K562 (cell line): ENCODE data around the gene PCSK6. TPM values are rescaled to one million over a fixed set of nuclear protein-coding genes. Genes with fewer than 3 reads are reported as not detected.

ENCODE experiments used
- ATAC-seq: fragments of 200-7000 bp; cut with Tn5 transposase; 3 replicates; pipeline ENCODE4 v1.9.1; 2020; ENCODE audit warnings: moderate library complexity
- BruUV-seq: library from RNA; stranded (reverse); fragments of 400-500 nt; replicated peaks from 2 replicates; lab custom pipeline; 2021; lab: Mats Ljungman, UMichigan
- CTCF ChIA-PET: fragments of 300-600 bp; formaldehyde crosslinking; extraction: SDS; loops from one replicate; lab custom pipeline; 2021; ENCODE audit warnings: low intra/inter-chr PET ratio; lab: Yijun Ruan, JAX
- POLR2A ChIA-PET: fragments of 300-600, 350-650 bp; sonication (Branson Sonifier 250); formaldehyde crosslinking; extraction: SDS; loops from one replicate; lab custom pipeline; 2021; ENCODE audit warnings: antibody characterized with exemption, inconsistent platforms; lab: Yijun Ruan, JAX
- DNase-seq, 4 experiments: peaks; one replicate each; pipeline versions ENCODE4 v3.0.0 to v3.0.0-alpha.2; 2011 to 2018; ENCODE audit warnings: low spot score in 3 of 4, mixed read lengths in 3 of 4; ENCODE audit errors: extremely low read depth in 1 of 4
- FAIRE-seq: peaks from 2 replicates; lab custom pipeline; 2011; peaks lifted over from hg19 to GRCh38; lab: Jason Lieb, UNC
- H2AFZ ChIP-seq: 2 replicates; pipeline ENCODE4 v1.6.0; 2011; ENCODE audit warnings: low read depth, low read length, control low read depth, inconsistent platforms
- H3K27ac ChIP-seq: fragments of 200-600 bp; 3 replicates; pipeline ENCODE4 v1.8.0; 2011; ENCODE audit warnings: low read depth, mild to moderate bottlenecking, control low read depth, inconsistent platforms, low read length, moderate library complexity, mixed read lengths; ENCODE audit errors: extremely low read depth
- H3K27me3 ChIP-seq, 2 experiments: fragments of 300-600 bp in 1 of 2; 2 replicates in 1 of 2; 3 replicates in 1 of 2; pipeline versions ENCODE4 v1.6.0 to v1.8.0; 2011; ENCODE audit warnings: inconsistent platforms in 2 of 2, low read length in 2 of 2, mild to moderate bottlenecking in 1 of 2, mixed read lengths in 1 of 2, moderate library complexity in 1 of 2; ENCODE audit not compliant: control insufficient read depth in 2 of 2, insufficient read depth in 2 of 2
- H3K36me3 ChIP-seq: fragments of 300-600 bp; 3 replicates; pipeline ENCODE4 v1.8.0; 2011; ENCODE audit warnings: mild to moderate bottlenecking, low read length, inconsistent platforms; ENCODE audit not compliant: control insufficient read depth, insufficient read depth
- H3K4me1 ChIP-seq, 2 experiments: fragments of 200-600 bp in 1 of 2; replicated peaks in 1 of 2; 2 replicates in 1 of 2; 3 replicates in 1 of 2; pipeline versions ENCODE4 v1.5.1 to v1.8.0; 2011; ENCODE audit warnings: inconsistent platforms in 2 of 2, low read length in 2 of 2, mild to moderate bottlenecking in 1 of 2, mixed read lengths in 1 of 2, moderate library complexity in 1 of 2; ENCODE audit not compliant: control insufficient read depth in 2 of 2, insufficient read depth in 2 of 2
- H3K4me2 ChIP-seq: 2 replicates; pipeline ENCODE4 v1.6.1; 2011; ENCODE audit warnings: low read length, control low read depth, inconsistent platforms, mixed read lengths; ENCODE audit not compliant: insufficient read depth
- H3K4me3 ChIP-seq: fragments of 200-600 bp; sonication (generic), shearing (Covaris generic); 2 replicates; pipeline ENCODE4 v1.5.1; 2016; ENCODE audit warnings: control low read depth, inconsistent platforms
- H3K79me2 ChIP-seq: fragments of 200-600 bp; 3 replicates; pipeline ENCODE4 v1.8.0; 2011; ENCODE audit warnings: low read length, inconsistent platforms; ENCODE audit not compliant: control insufficient read depth, insufficient read depth
- H3K9ac ChIP-seq, 2 experiments: 2 replicates each; pipeline versions ENCODE4 v1.6.0 to v1.6.1; 2011; ENCODE audit warnings: low read depth in 2 of 2, low read length in 2 of 2, control low read depth in 1 of 2, inconsistent platforms in 1 of 2, mild to moderate bottlenecking in 1 of 2, mixed read lengths in 1 of 2; ENCODE audit not compliant: insufficient read depth in 1 of 2
- H3K9me1 ChIP-seq: one replicate; pipeline ENCODE4 v1.6.0; 2011; ENCODE audit warnings: inconsistent platforms, mild to moderate bottlenecking, low read length, moderate library complexity; ENCODE audit not compliant: control insufficient read depth, insufficient read depth
- H3K9me3 ChIP-seq: replicated peaks from 2 replicates; pipeline ENCODE4 v1.5.1; 2011; ENCODE audit warnings: low read depth, low read length, inconsistent platforms; ENCODE audit not compliant: control insufficient read depth, insufficient read depth
- H4K20me1 ChIP-seq: replicated peaks from 2 replicates; pipeline ENCODE4 v1.6.1; 2011; ENCODE audit warnings: low read length, inconsistent platforms, mixed read lengths; ENCODE audit not compliant: control insufficient read depth, insufficient read depth
- CREB3L1 ChIP-seq: fragments of 450-650 bp; IDR thresholded peaks from 2 replicates; pipeline ENCODE4 v1.6.1; 2014; ENCODE audit warnings: low read depth, mild to moderate bottlenecking, moderate library complexity, borderline replicate concordance
- CREM ChIP-seq: IDR thresholded peaks from 2 replicates; pipeline ENCODE4 v1.6.1; 2014; ENCODE audit warnings: antibody characterized with exemption, low read depth
- ESRRA ChIP-seq: fragments of 450-650 bp; IDR thresholded peaks from 2 replicates; pipeline ENCODE4 v1.6.1; 2014; ENCODE audit warnings: low read depth, mild to moderate bottlenecking, moderate library complexity, borderline replicate concordance
- FOXO4 ChIP-seq: fragments of 450-650 bp; formaldehyde crosslinking; IDR thresholded peaks from 2 replicates; pipeline ENCODE4 v1.4.0; 2020; ENCODE audit warnings: mild to moderate bottlenecking, moderate library complexity
- HMGN3 ChIP-seq: IDR thresholded peaks from 2 replicates; pipeline ENCODE4 v1.6.1; 2011; ENCODE audit warnings: borderline replicate concordance, low read depth, mild to moderate bottlenecking, mixed read lengths, low read length; ENCODE audit not compliant: insufficient read length; ENCODE audit errors: extremely low read depth
- NFRKB ChIP-seq: fragments of 450-650 bp; IDR thresholded peaks from 2 replicates; pipeline ENCODE4 v1.6.1; 2016; ENCODE audit warnings: low read depth
- ZNF75A ChIP-seq: fragments of 450-650 bp; formaldehyde crosslinking; IDR thresholded peaks from 2 replicates; pipeline ENCODE4 v1.4.0; 2020; ENCODE audit warnings: mild to moderate bottlenecking
- WGBS: fragments of 100-300 bp; shearing (Covaris generic); methylation state at CpG from one replicate; pipeline ENCODE4 v1.1.6; 2016; ENCODE audit warnings: low coverage, mixed read lengths; ENCODE audit not compliant: insufficient coverage; ENCODE audit errors: missing lambda C conversion rate; 5-methylcytosine and 5-hydroxymethylcytosine counted together
- in situ Hi-C: fragments of 300-500 bp; cut with MboI; formaldehyde crosslinking; loops from 4 replicates; pipeline ENCODE4 v1.15.0; 2018; ENCODE audit warnings: inconsistent platforms, mixed read lengths
- intact Hi-C: fragments of 100-400 bp; cut with micrococcal nuclease; formaldehyde crosslinking; loops from 2 replicates; pipeline ENCODE4 v1.14.2; 2022
- polyA plus RNA-seq, 8 experiments: library from polyadenylated mRNA; depleted of rRNA in 4 of 8; stranded (reverse) in 5 of 8; unstranded in 3 of 8; fragments of >200 nt; fragmentation: Nextera tagmentation in 2 of 8; fragmentation: Illumina TruSeq in 1 of 8; extraction: Ambion mirVana in 2 of 8; extraction: Trizol in 1 of 8; gene quantifications; 2 replicates each; pipeline versions ENCODE4 v1.2.1 to v1.2.3, GENCODE V29; 2011 to 2014; ENCODE audit warnings: inconsistent platforms in 1 of 8, missing spikeins in 1 of 8
- total RNA-seq, 7 experiments: library from RNA; depleted of rRNA in 6 of 7; stranded (reverse); fragments of >200 nt in 6 of 7; fragmentation: Illumina TruSeq in 2 of 7; extraction: Trizol in 2 of 7; gene quantifications; 2 replicates each; pipeline versions ENCODE4 v1.2.1 to v1.2.3, GENCODE V29; 2011 to 2021; ENCODE audit warnings: low replicate concordance in 1 of 7

Gene PCSK6
- total and polyA plus RNA-seq, 9 of the 15 experiments (the other 6 are each of a cell fraction or from before 2014, with no cell fraction given), result 2.2 to 32.6 (median 14.5) TPM

GRCh38 chr15:101391431-101391830 lies 98.1 kb downstream of the PCSK6 start:
- H3K36me3 ChIP-seq, result peaks cover 25% of the 10 kb centered on the region; the same call in 1 of the 3 replicates
- no peak overlapping the region for H3K9ac ChIP-seq
- peaks cover 2% of the 10 kb centered on the region; the same call in 1 of the 2 replicates for H4K20me1 ChIP-seq
- intact Hi-C loops (no loop called here), in situ Hi-C loops (no loop called here)
- FAIRE-seq, result no peak
- H3K27me3 ChIP-seq, result peaks cover 0 to 31% of the 10 kb centered on the region in 2 experiments; a peak in 2 of 5 replicates
- POLR2A ChIA-PET, result interaction anchor here (0.5 kb wide), 1 partner anchor 108 kb away, joined by 5 read pairs; no protein-coding TSS in a partner anchor
- H3K4me1 ChIP-seq, result no peaks in the 10 kb centered on the region
- no peaks in the 10 kb centered on the region for H3K79me2 ChIP-seq
- WGBS, result 66% methylated on average over 8 of the region's 10 CpGs
- no peak overlapping the region for H3K4me3 ChIP-seq
- TF ChIP-seq CREM, result no peak
- no peak for TF ChIP-seq FOXO4
- TF ChIP-seq NFRKB, result no peak
- no peak for TF ChIP-seq ESRRA
- TF ChIP-seq CREB3L1, result no peak
- TF ChIP-seq HMGN3, result no peak
- no peak for TF ChIP-seq ZNF75A (CRISPR knock-in tag)
- H3K9me3 ChIP-seq, result no peaks in the 10 kb centered on the region
- DNase-seq, result no peak
- no peak overlapping the region for H3K27ac ChIP-seq
- ATAC-seq, result no peak
- CTCF ChIA-PET, result no interaction called here
- no peak overlapping the region for H3K4me2 ChIP-seq
- H3K9me1 ChIP-seq, result no peaks in the 10 kb centered on the region
- H2AFZ ChIP-seq, result no peak overlapping the region
- no TSS peak for BruUV-seq
